CD1c-positive myeloid dendritic cell (primary cell): ENCODE results near the gene CRYM.
"Not testable (repeated sequence)": the region's sequence is repeated elsewhere in the genome, so short reads cannot be mapped to it uniquely, and the experiment has no call there.

ENCODE experiments used
- DNase-seq: peaks from one replicate; pipeline ENCODE4 v3.0.0-alpha.2; 2016; ENCODE audit errors: extremely low spot score

The CRYM gene

DNA sequence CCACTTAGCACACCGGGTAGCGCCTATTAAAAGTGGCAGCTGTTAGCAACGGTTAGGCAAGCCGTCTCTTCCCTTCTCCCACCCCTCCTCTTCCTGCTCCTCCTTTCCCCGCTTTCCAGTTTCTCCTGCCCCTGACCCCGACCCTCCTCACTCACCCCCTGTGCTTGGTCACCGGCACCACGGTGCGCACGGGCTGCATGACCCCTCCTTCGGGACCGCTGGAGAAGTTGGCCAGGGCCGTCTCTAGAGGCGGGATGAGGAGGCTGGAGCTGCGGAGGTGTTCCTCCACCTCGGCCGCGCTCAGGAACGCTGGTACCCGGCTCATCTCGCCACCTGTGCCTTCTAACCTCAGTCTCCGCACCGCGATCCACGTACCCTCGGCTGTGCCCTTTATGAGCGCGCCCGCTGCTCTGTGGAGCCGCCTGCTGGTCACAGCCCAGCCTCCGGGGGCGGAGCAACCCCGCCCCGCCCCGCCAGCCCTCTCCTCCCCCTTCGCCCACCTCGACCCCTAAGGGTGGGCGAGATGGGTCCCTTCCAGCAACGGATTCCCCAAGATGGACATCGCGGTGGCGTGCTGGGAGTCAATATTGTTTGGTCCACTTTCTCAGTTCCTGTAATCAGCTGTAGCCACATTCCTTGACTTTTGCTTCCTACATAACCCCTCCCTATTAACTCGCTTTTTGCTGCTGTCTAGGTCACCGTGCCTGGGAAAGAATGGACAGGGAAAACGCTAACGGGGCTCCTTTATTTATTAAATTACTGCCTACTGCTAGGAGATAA lies at the start of gene CRYM:
Gene CRYM, minus strand, starts transcription at position 364 of the 780 bp plus-strand sequence. Its CDS starts 39 bp downstream, at position 325.
- peak; percentile 64 for DNase-seq

DNA sequence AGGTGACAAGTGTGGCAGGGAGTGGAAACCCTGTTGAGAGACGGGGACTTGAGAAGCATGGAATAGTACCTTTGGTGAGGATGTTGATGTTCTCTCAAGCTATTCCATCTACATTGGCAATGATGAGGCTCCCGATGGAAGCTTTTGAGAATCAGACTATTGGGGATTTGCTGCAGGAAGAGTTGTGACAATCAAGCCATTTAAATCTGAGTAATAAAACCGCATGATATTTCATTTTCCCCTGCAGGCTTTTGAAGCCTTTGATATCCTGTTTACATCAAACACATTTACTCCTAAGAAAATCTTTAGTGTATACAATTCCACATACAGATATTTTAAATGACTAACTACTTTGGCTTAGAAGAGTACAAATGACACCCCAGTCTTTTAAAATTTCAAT lies 49.0 kb upstream of the CRYM start:
- DNase-seq, result no peak

- no peak for DNase-seq
Measured at GRCh38 chr16:21326459-21326858, 48.4 kb upstream of the CRYM start.

- DNase-seq, result no peak
Measured at GRCh38 chr16:21324267-21324666, 46.2 kb upstream of the CRYM start.

- DNase-seq, result not testable (repeated sequence)
Measured at GRCh38 chr16:21322251-21322650, 44.2 kb upstream of the CRYM start.

GRCh38 chr16:21321736-21322135 lies 43.6 kb upstream of the CRYM start:
- DNase-seq, result no peak

DNA sequence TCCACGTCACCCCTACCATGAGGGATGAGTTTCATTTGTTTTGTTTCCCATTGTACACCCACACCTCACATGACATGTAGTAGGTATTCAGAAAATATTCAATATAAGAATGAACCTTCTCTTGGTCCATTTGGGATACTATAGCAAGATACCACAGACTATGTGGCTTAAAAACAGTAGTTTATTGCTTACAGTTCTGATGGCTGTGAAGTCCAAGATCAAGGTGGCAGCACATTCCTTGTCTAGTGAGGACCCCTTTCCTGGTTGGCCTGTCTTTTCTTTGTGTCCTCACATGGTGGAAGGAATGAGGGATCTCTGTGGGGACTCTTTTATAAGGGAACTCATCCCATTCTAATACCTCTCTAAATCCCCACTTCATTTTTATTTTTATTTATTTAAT lies 36.2 kb upstream of the CRYM start:
- DNase-seq, result no peak

- not testable (repeated sequence) for DNase-seq
Measured at GRCh38 chr16:21312863-21313372, 34.8 kb upstream of the CRYM start.

DNA sequence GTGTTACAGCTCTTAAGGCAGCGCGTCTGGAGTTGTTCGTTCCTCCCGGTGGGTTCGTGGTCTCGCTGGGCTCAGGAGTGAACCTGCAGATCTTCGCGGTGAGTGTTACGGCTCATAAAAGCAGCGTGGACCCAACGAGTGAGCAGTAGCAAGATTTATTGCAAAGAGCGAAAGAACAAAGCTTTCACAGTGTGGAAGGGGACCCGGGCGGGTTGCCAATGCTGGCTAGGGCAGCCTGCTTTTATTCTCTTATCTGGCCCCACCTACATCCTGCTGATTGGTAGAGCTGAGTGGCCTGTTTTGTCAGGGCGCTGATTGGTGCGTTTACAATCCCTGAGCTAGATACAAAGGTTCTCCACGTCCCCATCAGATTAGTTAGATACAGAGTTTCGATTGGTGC lies 34.0 kb upstream of the CRYM start:
- not testable (repeated sequence) for DNase-seq

- not testable (repeated sequence) for DNase-seq
Measured at GRCh38 chr16:21306712-21307111, 28.6 kb upstream of the CRYM start.

- DNase-seq, result peak; percentile 38
Measured at GRCh38 chr16:21302898-21303528, 24.9 kb upstream of the CRYM start.

DNA sequence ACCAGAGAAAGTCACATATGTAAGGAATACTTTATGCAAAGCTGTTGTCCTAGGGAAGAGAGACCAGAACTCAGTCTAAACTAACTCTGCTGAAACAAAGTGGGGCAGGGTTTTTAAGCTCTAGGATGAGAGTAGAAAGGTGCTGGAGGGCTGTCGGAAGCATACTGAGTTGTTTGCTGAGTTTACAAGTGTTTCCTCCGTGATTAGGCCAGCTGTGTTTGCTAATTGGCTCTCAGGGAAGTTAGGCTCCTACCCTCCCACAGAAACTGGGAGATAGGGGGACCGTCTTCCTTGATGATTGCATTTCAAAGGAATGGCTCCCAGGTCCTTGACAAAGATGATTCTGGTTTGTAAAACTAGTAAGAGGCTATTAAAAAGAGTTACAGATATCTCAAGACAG lies 24.4 kb upstream of the CRYM start:
- DNase-seq, result no peak

- DNase-seq, result no peak
Measured at GRCh38 chr16:21301895-21302291, 23.8 kb upstream of the CRYM start.

DNA sequence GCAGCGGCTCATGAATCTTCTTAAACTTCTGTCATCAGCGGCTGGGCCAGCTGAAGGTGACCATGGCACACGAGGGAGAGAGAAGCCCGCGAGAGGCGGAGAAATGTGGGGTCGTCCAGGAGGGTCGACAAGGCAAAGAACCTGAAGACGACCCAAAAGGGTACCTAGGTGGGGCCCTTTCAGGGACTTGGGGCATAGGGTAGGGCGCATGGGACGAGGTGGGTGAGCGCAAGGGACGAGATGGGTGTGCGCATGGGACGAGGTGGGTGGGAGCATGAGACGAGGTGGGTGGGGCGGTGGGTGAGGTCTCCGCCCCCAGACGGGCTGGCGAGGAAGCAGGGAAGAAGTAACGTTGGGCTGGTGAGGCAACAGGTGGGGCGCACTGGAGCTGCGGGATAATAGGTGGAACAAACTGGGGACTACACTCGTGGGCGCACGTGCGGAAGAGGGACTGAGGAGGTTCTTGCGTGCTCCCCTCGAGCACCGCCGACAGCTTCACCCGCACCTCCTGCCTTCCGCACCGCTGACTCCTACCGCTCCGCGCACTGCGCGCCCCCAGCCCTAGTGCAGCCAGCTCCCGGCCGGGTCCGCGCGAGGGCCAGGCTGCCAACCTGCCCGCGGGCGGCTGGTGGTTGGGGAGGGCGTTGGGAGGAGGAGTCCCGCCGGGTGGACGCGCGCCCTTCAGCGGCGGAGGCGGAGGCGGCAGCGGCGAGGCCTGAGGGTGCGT lies 23.2 kb upstream of the CRYM start:
- peak; percentile 59 for DNase-seq

DNA sequence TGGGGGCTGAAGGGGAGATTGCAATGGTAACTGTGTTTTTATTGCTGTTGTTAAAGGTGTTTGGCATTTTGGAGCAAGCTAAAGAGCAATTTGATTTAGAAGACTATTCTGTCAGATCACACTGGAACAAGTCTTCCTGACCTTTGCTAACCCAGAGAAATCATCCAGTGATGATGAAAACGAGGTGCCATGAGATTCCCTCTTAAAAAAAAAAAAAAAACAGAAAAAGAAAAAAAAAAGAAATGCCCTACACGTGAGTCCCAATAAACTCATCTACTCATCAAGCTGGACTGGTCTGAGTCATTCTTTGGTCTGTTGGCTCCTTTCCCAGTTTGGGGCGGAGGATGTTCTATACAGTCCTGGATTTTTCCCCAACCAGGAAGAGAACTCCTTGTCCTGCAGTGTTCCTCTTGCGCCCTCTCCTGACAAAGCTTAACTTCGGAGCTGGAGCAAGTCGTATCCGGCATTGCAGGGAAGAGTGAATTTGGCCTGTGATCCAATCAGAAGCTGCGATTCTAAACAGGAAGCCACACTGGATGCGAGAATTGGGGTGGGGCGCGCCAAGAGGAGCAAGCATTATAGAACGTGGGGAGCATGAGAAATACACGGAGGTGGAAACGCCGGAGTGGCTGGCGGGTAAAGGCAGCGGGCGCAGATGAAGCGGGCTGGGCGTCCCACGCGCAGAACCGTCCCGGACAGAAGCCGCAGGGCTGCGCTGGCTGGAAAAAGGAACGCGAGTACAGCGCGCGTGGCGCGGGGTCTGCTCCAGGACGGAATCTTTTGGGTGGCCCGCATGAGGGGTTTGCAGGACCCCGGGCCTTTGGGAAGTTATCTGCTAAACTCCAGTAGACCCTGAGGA lies 22.4 kb upstream of the CRYM start:
- peak; percentile 97 for DNase-seq

- DNase-seq, result not testable (repeated sequence)
Measured at GRCh38 chr16:21289789-21290188, 11.7 kb upstream of the CRYM start.

DNA sequence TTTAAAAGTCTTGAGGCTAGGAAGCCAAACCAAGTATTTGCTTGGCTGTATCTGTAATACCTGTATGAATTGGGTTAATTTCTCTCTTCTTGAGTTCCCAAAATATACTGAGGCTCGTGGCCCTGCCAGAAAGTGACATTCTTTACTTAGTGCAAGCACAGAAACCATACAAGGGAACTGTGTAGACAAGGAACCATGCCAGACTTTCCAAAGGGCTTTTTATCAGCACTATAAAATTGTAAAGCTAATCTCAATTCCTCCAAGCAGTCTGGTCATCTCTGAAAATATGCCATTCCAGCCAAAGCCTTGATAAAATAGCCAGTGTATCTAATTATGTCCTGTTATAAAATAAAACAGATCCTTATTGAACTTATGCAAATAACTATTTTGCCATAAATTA lies 7.2 kb upstream of the CRYM start:
- no peak for DNase-seq

- DNase-seq, result no peak
Measured at GRCh38 chr16:21284414-21284813, 6.3 kb upstream of the CRYM start.

- DNase-seq, result peak; percentile 54
Measured at GRCh38 chr16:21283521-21284289, 5.6 kb upstream of the CRYM start.

DNA sequence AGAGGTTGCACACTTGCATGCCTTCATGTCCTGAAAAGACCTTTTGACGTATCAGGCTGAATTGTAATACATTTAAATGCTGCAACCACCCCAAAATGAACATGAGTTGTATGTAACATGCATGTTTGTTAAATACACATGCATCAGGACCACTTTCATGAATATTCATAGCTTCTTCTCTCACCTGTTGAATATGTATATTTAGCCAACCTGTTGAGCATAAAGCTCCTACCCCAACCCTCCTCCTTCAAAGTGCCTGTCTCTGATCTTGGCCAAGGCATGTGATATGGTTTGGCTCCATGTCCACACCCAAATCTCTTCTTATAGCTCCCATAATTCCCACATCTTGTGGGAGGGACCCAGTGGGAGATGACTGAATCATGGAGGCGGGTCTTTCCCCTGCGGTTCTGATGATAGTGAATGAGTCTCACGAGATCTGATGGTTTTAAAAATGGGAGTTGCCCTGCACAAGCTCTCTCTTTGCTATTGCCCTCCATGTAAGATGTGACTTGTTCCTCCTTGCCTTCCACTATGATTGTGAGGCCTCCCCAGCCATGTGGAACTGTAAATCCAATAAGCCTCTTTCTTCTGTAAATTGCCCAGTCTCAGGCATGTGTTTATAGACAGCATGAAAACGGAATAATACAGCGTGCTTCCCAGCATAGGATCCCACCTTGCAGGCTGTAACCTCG lies 3.8 kb upstream of the CRYM start:
- DNase-seq, result no peak
